Muscle of leg (tissue), 11 donors: ENCODE data around the gene LMBR1. TPM values are rescaled to one million over a fixed set of nuclear protein-coding genes. Genes with fewer than 3 reads are reported as not detected.

Source experiments
- DNase-seq: peaks from one replicate; pipeline ENCODE4 v3.0.0; 2013
- H3K27ac ChIP-seq: one replicate; pipeline ENCODE4 v1.5.1; 2013; ENCODE audit warnings: mild to moderate bottlenecking, low read length, control low read depth
- H3K27me3 ChIP-seq: one replicate; pipeline ENCODE4 v1.6.1; 2013; ENCODE audit warnings: low read length; ENCODE audit not compliant: control insufficient read depth, insufficient read depth
- H3K36me3 ChIP-seq: one replicate; pipeline ENCODE4 v1.6.1; 2013; ENCODE audit warnings: low read length; ENCODE audit not compliant: control insufficient read depth, insufficient read depth
- H3K4me1 ChIP-seq: one replicate; pipeline ENCODE4 v1.6.1; 2013; ENCODE audit warnings: low read length; ENCODE audit not compliant: control insufficient read depth, insufficient read depth
- H3K4me3 ChIP-seq: one replicate; pipeline ENCODE4 v1.5.1; 2013; ENCODE audit warnings: low read length, control low read depth
- H3K9me3 ChIP-seq: replicated peaks from 2 replicates; pipeline ENCODE4 v1.6.1; 2013; ENCODE audit warnings: low read depth, low read length; ENCODE audit not compliant: control insufficient read depth
- WGBS: methylation state at CpG from one replicate; pipeline ENCODE4 v1.1.5; 2013; ENCODE audit warnings: missing lambda C conversion rate; ENCODE audit not compliant: insufficient coverage; 5-methylcytosine and 5-hydroxymethylcytosine counted together
- polyA plus RNA-seq, 8 donors: library from polyadenylated mRNA; unstranded; fragments of 120-200 nt; gene quantifications; one replicate each; pipeline versions ENCODE4 v1.2.1 to v1.2.3, GENCODE V29; 2013; ENCODE audit warnings: inconsistent platforms in 1 of 8, low replicate concordance in 1 of 8; ENCODE audit not compliant: insufficient read length in 8 of 8, insufficient read depth in 1 of 8
- total RNA-seq: library from RNA; stranded (reverse); fragments of 120-200 nt; gene quantifications from one replicate; pipeline ENCODE4 v1.2.4, GENCODE V29; 2013

Gene LMBR1
- total and polyA plus RNA-seq, 9 donors, result 25.3 to 42.8 (median 30.8) TPM

DNA sequence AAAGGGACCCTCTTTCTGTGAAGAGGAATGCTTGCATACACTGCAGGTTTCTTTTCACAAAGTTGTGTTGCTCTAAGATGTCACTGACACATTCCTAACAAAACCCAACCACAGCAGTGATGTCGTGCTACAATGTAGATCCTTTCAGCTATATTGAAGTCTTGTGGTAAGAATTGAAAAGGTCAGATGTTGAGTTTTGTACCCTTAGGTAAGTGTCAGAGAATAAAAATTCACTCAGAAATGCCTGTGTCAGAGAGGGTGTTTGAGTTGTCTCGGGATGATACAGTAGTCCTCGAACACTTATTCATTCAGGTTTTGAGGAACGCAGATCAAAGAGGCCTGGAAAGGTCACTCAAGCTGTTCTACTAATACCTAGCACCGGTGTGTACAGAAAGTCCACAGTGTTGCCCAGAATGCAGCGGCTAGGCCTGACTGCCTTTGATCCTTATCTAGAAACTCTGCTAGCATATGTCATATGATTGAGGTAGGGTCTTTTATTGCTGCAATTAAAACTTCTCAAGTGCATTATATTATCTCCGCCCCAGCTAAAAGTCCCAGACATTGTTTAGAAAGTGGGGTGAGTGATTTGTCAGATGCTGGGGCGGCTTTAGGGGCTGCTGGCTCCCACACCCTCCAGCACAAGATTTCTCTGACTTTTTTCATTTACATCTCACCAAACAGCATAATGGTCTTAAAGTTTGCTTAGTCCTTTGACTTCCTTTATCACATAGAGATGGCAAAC lies 226.4 kb downstream of the LMBR1 start:
- H3K27ac ChIP-seq, result no peak overlapping the region
- H3K4me3 ChIP-seq, result no peak overlapping the region
- WGBS, result 20% methylated on average over 2 of the region's 8 CpGs
- DNase-seq, result no peak
- H3K4me1 ChIP-seq, result no peaks in the 10 kb centered on the region
- no peaks in the 10 kb centered on the region for H3K9me3 ChIP-seq
- no peaks in the 10 kb centered on the region for H3K27me3 ChIP-seq
- H3K36me3 ChIP-seq, result peaks cover 8% of the 10 kb centered on the region

GRCh38 chr7:156665101-156665500 lies 227.9 kb downstream of the LMBR1 start:
- H3K4me3 ChIP-seq, result no peak overlapping the region

GRCh38 chr7:156662277-156662676 lies 230.7 kb downstream of the LMBR1 start:
- no peak overlapping the region for H3K4me3 ChIP-seq
- no peaks in the 10 kb centered on the region for H3K27me3 ChIP-seq
- H3K9me3 ChIP-seq, result no peaks in the 10 kb centered on the region
- H3K4me1 ChIP-seq, result no peaks in the 10 kb centered on the region
- no CpG with 5 or more reads among the region's 4 CpGs for WGBS
- no peak for DNase-seq
- no peak overlapping the region for H3K27ac ChIP-seq
- no peaks in the 10 kb centered on the region for H3K36me3 ChIP-seq

More at GRCh38 chr7:156665101-156665500, 227.9 kb downstream of the LMBR1 start:
- Histone ChIP-seq H3K4me1 (no peaks in the 10 kb centered on the region), H3K36me3 (peaks cover 8% of the 10 kb centered on the region), H3K9me3 (no peaks in the 10 kb centered on the region), H3K27ac (no peak overlapping the region), H3K27me3 (no peaks in the 10 kb centered on the region)
- no CpG with 5 or more reads among the region's 4 CpGs for WGBS
- no peak for DNase-seq

DNA sequence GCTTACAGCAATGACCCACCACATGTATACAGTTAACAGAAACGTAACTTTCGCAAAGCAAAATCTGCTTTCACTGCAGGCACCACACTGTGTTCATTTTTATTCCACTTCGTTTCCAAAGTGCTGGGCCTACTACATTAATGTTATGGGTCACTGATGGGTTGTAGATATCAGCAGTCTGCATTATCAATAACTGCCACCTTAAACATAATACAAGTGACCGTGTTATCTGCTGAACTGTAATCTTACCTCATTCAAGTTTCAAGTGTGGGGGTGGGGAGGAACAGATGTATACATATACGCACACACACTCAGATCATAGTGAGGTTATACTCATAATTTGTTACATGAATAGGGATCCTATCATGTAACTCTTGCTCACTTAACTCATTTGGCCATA lies 231.3 kb downstream of the LMBR1 start:
- Histone ChIP-seq H3K4me3 (no peak overlapping the region), H3K36me3 (no peaks in the 10 kb centered on the region), H3K4me1 (no peaks in the 10 kb centered on the region), H3K27me3 (no peaks in the 10 kb centered on the region), H3K27ac (no peak overlapping the region), H3K9me3 (no peaks in the 10 kb centered on the region)
- WGBS, result no CpG with 5 or more reads among the region's 5 CpGs
- no peak for DNase-seq

- Histone ChIP-seq H3K27me3 (no peaks in the 10 kb centered on the region), H3K4me3 (no peak overlapping the region), H3K9me3 (no peaks in the 10 kb centered on the region), H3K27ac (no peak overlapping the region), H3K4me1 (no peaks in the 10 kb centered on the region), H3K36me3 (no peaks in the 10 kb centered on the region)
- no peak for DNase-seq
- WGBS, result 54% methylated on average over 6 of the region's 11 CpGs
Observed at GRCh38 chr7:156659961-156660360, 233.0 kb downstream of the LMBR1 start.

DNA sequence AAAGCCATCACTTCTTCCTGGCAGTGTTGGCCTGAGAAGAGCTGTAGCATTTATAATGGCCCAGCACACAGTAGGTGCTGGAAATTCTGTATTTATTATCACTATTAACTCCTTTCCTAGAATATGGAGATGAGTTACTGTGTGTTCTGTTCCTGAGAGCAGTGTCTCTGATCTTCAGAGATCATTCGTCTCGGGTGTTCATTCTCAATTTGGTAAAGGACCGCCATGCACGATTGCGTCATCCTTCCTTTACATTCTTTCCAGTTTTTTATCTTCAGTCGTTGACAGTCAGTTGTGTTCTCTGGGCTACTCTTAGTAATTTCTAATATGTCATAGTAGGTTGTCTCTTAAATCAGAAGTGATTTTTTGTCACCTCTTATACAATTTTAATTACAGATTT lies 233.8 kb downstream of the LMBR1 start:
- Histone ChIP-seq H3K4me3 (no peak overlapping the region), H3K27me3 (no peaks in the 10 kb centered on the region), H3K9me3 (no peaks in the 10 kb centered on the region), H3K4me1 (no peaks in the 10 kb centered on the region), H3K36me3 (no peaks in the 10 kb centered on the region), H3K27ac (no peak overlapping the region)
- no CpG with 5 or more reads among the region's 6 CpGs for WGBS
- no peak for DNase-seq

GRCh38 chr7:156657681-156658080 lies 235.3 kb downstream of the LMBR1 start:
- no peak overlapping the region for H3K4me3 ChIP-seq
- H3K9me3 ChIP-seq, result no peaks in the 10 kb centered on the region
- H3K4me1 ChIP-seq, result no peaks in the 10 kb centered on the region
- no peak overlapping the region for H3K27ac ChIP-seq
- H3K27me3 ChIP-seq, result no peaks in the 10 kb centered on the region
- no peak for DNase-seq
- WGBS, result 100% methylated on average over 1 of the region's 4 CpGs
- no peaks in the 10 kb centered on the region for H3K36me3 ChIP-seq

GRCh38 chr7:156656598-156656997 lies 236.4 kb downstream of the LMBR1 start:
- no peaks in the 10 kb centered on the region for H3K27me3 ChIP-seq
- no peak overlapping the region for H3K4me3 ChIP-seq
- H3K27ac ChIP-seq, result no peak overlapping the region
- no peaks in the 10 kb centered on the region for H3K9me3 ChIP-seq
- no peaks in the 10 kb centered on the region for H3K4me1 ChIP-seq
- no peak for DNase-seq
- 43% methylated on average over 4 of the region's 7 CpGs for WGBS
- no peaks in the 10 kb centered on the region for H3K36me3 ChIP-seq

DNA sequence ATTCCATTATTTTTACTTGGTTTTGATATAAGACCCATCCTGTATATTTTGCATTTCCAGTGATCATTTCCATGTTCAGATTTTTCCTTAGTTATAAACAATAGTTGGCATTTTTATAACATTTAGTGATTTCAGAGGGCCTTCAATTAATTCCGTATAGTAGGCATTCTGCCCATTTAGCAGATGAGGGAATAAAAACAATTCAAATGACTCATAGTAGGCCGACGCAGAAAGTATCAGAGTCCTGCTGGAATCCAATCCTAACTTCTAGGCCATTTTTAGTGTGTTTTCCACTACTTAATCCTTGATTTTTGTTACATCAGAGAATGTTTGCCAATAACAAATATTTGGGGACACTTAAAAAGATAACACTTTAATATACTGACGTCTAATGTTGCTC lies 237.0 kb downstream of the LMBR1 start:
- Histone ChIP-seq H3K27ac (no peak overlapping the region), H3K9me3 (no peaks in the 10 kb centered on the region), H3K27me3 (no peaks in the 10 kb centered on the region), H3K4me1 (no peaks in the 10 kb centered on the region), H3K4me3 (no peak overlapping the region), H3K36me3 (no peaks in the 10 kb centered on the region)
- no peak for DNase-seq
- 80% methylated on average over 1 of the region's 4 CpGs for WGBS

DNA sequence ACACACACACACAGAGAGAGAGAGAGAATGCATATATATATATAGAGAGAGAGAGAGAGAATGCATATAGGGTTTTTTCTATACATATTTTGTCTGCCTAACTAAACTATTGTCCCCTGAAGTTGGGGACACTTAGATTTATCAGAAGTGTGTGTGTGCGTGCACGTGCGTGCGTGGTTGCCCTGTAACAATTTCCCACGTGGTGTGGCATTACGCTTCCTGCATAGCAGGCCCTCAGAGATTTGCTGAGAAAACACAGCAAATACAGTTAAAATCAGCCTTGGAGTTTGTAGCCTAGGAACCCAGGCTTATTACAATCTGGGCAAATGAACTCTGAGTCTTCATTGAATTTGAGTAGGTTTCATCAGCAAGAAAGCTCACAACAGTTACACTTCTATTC lies 237.7 kb downstream of the LMBR1 start:
- peaks cover 3% of the 10 kb centered on the region for H3K27me3 ChIP-seq

More for the DNA sequence above, 237.7 kb downstream of the LMBR1 start:
- H3K36me3 ChIP-seq, result no peaks in the 10 kb centered on the region
- H3K9me3 ChIP-seq, result no peaks in the 10 kb centered on the region
- H3K4me3 ChIP-seq, result no peak overlapping the region
- 42% methylated on average over 2 of the region's 6 CpGs for WGBS
- DNase-seq, result no peak
- no peak overlapping the region for H3K27ac ChIP-seq
- no peaks in the 10 kb centered on the region for H3K4me1 ChIP-seq
